T-helper 2 cell treated with Interferon-gamma antibody and Interleukin-4, amounts not matched to agents 100 ng/mL and 5 ng/mL, for 36 hours (primary cell): ENCODE measurements around the gene MYF6. TPM values are rescaled to one million over a fixed set of nuclear protein-coding genes. Genes with fewer than 3 reads are reported as not detected.

Experiments
- intact Hi-C: fragments of 100-400 bp; cut with micrococcal nuclease; formaldehyde crosslinking; loops from one replicate; pipeline ENCODE4 v1.15.1; 2023
- total RNA-seq: library from RNA; stranded (reverse); gene quantifications from 2 replicates; pipeline ENCODE4 v1.2.3, GENCODE V29; 2022

The MYF6 gene
- total RNA-seq, 1 donor from 2014 or later: not detected

DNA sequence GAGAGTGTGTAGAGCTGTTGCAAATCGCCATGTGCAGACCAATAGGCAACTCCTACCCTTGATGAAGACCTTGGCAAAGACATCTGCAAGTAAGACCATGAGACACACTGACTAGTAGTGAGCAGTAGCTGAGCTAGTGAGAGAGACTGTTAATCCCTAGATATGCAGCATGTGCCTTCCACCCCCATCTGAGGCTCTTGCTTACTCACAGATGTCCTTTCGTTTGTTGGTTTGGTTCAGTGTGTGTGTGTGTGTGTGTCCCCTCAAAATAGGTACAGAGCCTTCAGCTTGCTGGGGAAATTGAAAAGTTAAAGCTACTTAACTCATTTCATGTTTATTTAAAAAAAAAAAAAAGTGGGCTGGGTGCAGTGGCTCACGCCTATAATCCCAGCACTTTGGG is 46.8 kb downstream of the MYF6 start:
- intact Hi-C loops: no loop called here

DNA sequence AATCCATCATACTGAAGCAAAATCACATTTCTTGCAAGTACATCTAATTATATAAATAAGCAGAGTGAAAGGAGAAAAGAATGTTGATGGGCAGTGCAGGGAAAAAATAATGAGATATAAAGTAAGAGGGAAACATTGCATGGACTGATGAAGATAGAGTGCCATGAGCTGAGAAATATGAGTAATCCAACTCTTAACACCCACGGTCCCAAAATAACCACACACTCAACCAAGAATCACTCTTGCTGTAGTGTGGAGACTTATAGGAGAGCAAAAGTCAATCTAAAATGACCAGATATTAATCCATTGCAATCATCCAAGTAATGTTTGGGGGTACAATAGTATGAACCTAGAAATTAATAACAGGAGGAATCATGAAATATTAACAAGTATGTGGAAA is 49.4 kb downstream of the MYF6 start:
- intact Hi-C loops: no loop called here

Other genes with a start within 250 kb of the MYF6 start
- not detected in 2 replicates for gene MYF5, start 9.3 kb downstream of the MYF6 start, total RNA-seq
- 0.11 and 0.18 TPM in 2 replicates for gene LIN7A, start 230.3 kb downstream of the MYF6 start, total RNA-seq